WTC11 (cell line): ENCODE data around the gene IL20.

Experiments
- CBFB ChIP-seq: sonication (generic); formaldehyde crosslinking; IDR thresholded peaks from 2 replicates; pipeline ENCODE4 v1.8.1; 2022; ENCODE audit warnings: mild to moderate bottlenecking, low read depth, missing genetic modification reagents
- CTCF ChIP-seq: fragments of 200-600 bp; IDR thresholded peaks from 2 replicates; pipeline ENCODE4 v1.8.0; 2022; ENCODE audit warnings: antibody characterized with exemption
- FOXP1 ChIP-seq: sonication (generic); formaldehyde crosslinking; IDR thresholded peaks from 2 replicates; pipeline ENCODE4 v1.8.0; 2022; ENCODE audit warnings: missing genetic modification reagents, mild to moderate bottlenecking, moderate library complexity, borderline replicate concordance
- HMGXB4 ChIP-seq: sonication (generic); formaldehyde crosslinking; IDR thresholded peaks from 2 replicates; pipeline ENCODE4 v1.8.1; 2023; ENCODE audit warnings: mild to moderate bottlenecking, moderate library complexity, missing genetic modification reagents
- MAX ChIP-seq: sonication (generic); formaldehyde crosslinking; IDR thresholded peaks from 2 replicates; pipeline ENCODE4 v1.8.0; 2022; ENCODE audit warnings: mild to moderate bottlenecking, missing genetic modification reagents
- MYBL2 ChIP-seq: sonication (generic); formaldehyde crosslinking; IDR thresholded peaks from 2 replicates; pipeline ENCODE4 v1.8.1; 2023; ENCODE audit warnings: mild to moderate bottlenecking, moderate library complexity, missing genetic modification reagents
- USF1 ChIP-seq: sonication (generic); formaldehyde crosslinking; IDR thresholded peaks from 2 replicates; pipeline ENCODE4 v1.8.0; 2022; ENCODE audit warnings: mild to moderate bottlenecking, missing genetic modification reagents
- ZNF219 ChIP-seq: sonication (generic); formaldehyde crosslinking; IDR thresholded peaks from 2 replicates; pipeline ENCODE4 v1.8.0; 2023; ENCODE audit warnings: missing genetic modification reagents, mild to moderate bottlenecking, borderline replicate concordance

GRCh38 chr1:206867239-206867638, 1.8 kb downstream of the IL20 start:
- no peak for TF ChIP-seq CBFB (CRISPR knock-in tag)
- TF ChIP-seq CTCF, result no peak
- TF ChIP-seq HMGXB4 (CRISPR knock-in tag), result no peak
- TF ChIP-seq USF1 (CRISPR knock-in tag), result no peak
- TF ChIP-seq FOXP1, result no peak
- TF ChIP-seq MYBL2 (CRISPR knock-in tag), result no peak
- no peak for TF ChIP-seq MAX (CRISPR knock-in tag)
- no peak for TF ChIP-seq ZNF219 (CRISPR knock-in tag)
